SHP77 treated with DMSO at 0.1 percent for 48 hours (cell line): ENCODE results near the gene THSD4.

Experiments
- DNase-seq: peaks from one replicate; lab custom pipeline; 2025; lab: John Stamatoyannopoulos, UW

Gene THSD4

GRCh38 chr15:71627188-71627587 is 511.9 kb downstream of the THSD4 start:
- no peak for DNase-seq

- no peak for DNase-seq
Observed at GRCh38 chr15:71627604-71628003, 512.3 kb downstream of the THSD4 start.

GRCh38 chr15:71628988-71629770 is 513.9 kb downstream of the THSD4 start:
- no peak for DNase-seq

- DNase-seq: no peak
Observed at GRCh38 chr15:71629781-71630474, 514.7 kb downstream of the THSD4 start.

- DNase-seq: no peak
Observed at GRCh38 chr15:71630475-71630809, 515.2 kb downstream of the THSD4 start.

- no peak for DNase-seq
Observed at GRCh38 chr15:71632576-71633195, 517.4 kb downstream of the THSD4 start.

- peak; percentile 80 for DNase-seq
Observed at GRCh38 chr15:71634820-71635560, 519.7 kb downstream of the THSD4 start.

GRCh38 chr15:71635735-71636134 is 520.5 kb downstream of the THSD4 start:
- DNase-seq: no peak

- DNase-seq: no peak
Observed at GRCh38 chr15:71638876-71639275, 523.6 kb downstream of the THSD4 start.

- no peak for DNase-seq
Observed at GRCh38 chr15:71639471-71639870, 524.2 kb downstream of the THSD4 start.

- no peak for DNase-seq
Observed at GRCh38 chr15:71643918-71644317, 528.6 kb downstream of the THSD4 start.

GRCh38 chr15:71646767-71647486 is 531.7 kb downstream of the THSD4 start:
- no peak for DNase-seq

GRCh38 chr15:71647487-71647808 is 532.2 kb downstream of the THSD4 start:
- DNase-seq: no peak

GRCh38 chr15:71648095-71648494 is 532.8 kb downstream of the THSD4 start:
- no peak for DNase-seq

GRCh38 chr15:71649894-71650293 is 534.6 kb downstream of the THSD4 start:
- no peak for DNase-seq

GRCh38 chr15:71650603-71651002 is 535.3 kb downstream of the THSD4 start:
- DNase-seq: no peak

GRCh38 chr15:71651750-71652186 is 536.5 kb downstream of the THSD4 start:
- peak; percentile 16 for DNase-seq

GRCh38 chr15:71654042-71654719 is 538.9 kb downstream of the THSD4 start:
- DNase-seq: no peak

- peak; percentile 10 for DNase-seq
Observed at GRCh38 chr15:71654720-71655174, 539.5 kb downstream of the THSD4 start.

- no peak for DNase-seq
Observed at GRCh38 chr15:71656425-71656824, 541.2 kb downstream of the THSD4 start.

- no peak for DNase-seq
Observed at GRCh38 chr15:71657141-71657540, 541.9 kb downstream of the THSD4 start.
